Head of caudate nucleus (tissue), 42 donors: ENCODE measurements around the gene TLR9.
"Not testable (repeated sequence)": the region's sequence is repeated elsewhere in the genome, so short reads cannot be mapped to it uniquely, and the experiment has no call there.

Source experiments
- DNase-seq, 42 donors: peaks; one replicate each; pipeline versions ENCODE4 v3.0.0 to v3.0.0-alpha.2; 2020 to 2021; ENCODE audit warnings: mixed read lengths in 7 of 42
- intact Hi-C: fragments of 100-400 bp; cut with DNase I; formaldehyde crosslinking; loops from one replicate; pipeline ENCODE4 v1.15.0; 2022

Gene TLR9

DNA sequence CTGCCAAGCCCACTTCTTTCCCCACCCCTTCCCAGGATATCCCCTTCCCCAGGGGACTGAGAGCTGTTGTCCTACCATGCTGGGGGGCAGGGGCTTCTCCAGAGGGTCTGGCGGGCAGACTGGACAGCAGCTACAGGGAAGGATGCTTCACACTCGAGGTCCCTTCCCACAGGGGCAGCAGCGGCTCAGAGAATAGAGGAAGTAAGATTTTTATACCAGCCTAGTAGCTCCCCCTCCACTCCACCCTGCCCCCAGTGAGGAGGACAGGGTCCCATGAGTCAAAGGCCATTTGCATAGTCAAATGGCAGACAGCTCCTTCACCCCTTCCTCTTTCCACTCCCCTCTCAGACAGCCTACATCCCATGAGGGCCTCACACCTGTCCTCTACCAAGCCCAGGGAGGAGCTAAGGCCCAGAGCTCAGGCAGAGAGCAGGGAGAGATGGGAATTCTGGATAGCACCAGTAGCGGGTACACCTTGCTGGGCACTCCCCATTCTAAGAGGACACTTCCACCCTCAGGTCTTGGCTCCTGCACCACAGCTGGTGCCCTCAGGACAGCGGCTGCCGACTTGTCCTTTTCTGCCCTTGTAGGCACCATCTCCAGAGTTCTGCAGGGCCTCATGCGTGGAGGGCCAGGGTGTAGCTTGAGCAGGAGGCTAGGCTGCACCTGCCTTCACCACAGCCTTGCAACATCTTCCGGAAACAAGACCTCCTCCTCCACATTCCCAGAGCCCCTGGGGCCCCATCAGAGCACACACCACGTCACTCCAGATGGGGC lies at the start of gene TLR9:
TSS of gene TLR9 (minus strand) at position 194 of the 777 bp plus-strand sequence. CDS start at position 78, 116 bp downstream.
- DNase-seq = no peak
- intact Hi-C loops = no loop called here

- intact Hi-C loops = loop anchor here (5.0 kb wide), 1 partner anchor 37 kb away; the partner anchor contains the start of gene TWF2
- peak in 3 of 42 donors; percentile 12 to 24 (median 18) for DNase-seq
Measured at GRCh38 chr3:52274781-52275180, 49.3 kb upstream of the TLR9 start.

- DNase-seq = no peak
- intact Hi-C loops = no loop called here
Measured at GRCh38 chr3:52272831-52273230, 47.4 kb upstream of the TLR9 start.

DNA sequence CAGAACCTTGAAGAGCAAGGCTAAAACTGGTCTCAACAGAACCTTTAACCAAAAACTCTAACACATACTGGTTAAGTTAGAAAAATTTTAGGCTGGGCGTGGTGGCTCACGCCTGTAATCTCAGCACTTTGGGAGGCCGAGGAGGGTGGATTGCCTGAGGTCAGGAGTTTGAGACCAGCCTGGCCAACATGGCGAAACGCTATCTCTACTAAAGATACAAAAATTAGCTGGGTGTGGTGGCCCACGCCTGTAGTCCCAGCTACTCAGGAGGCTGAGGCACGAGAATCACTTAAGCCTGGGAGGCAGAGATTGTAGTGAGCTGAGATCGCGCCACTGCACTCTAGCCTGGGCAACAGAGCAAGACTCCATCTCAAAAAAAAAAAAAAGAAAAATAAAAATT lies 46.7 kb upstream of the TLR9 start:
- DNase-seq, intact Hi-C loops: not testable (repeated sequence)

DNA sequence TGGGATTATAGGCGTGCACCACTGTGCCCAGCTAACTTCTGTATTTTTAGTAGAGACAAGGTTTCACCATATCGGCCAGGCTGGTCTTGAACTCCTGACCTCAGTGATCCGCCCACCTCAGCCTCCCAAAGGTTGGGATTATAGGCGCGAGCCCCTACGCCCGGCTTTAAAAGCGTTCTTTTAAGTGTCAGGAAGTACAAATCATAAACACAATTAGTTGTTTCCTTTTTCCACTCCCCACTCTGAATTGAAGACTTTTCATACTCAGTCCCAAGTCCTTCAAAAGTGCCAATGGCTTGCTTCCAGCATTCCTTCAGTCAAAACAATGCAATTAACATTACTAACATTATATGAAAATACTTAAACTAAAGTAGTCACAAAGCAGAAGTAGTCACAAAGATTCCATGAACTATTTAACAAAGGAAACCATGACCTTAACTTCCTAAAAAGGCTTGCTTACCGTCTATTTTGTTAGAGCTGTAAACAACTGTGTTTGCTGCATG lies 44.9 kb upstream of the TLR9 start:
- intact Hi-C loops = no loop called here
- DNase-seq = peak in 3 of 42 donors; percentile 12 to 18 (median 18)

GRCh38 chr3:52269776-52270175 lies 44.3 kb upstream of the TLR9 start:
- intact Hi-C loops = no loop called here
- DNase-seq = no peak

DNA sequence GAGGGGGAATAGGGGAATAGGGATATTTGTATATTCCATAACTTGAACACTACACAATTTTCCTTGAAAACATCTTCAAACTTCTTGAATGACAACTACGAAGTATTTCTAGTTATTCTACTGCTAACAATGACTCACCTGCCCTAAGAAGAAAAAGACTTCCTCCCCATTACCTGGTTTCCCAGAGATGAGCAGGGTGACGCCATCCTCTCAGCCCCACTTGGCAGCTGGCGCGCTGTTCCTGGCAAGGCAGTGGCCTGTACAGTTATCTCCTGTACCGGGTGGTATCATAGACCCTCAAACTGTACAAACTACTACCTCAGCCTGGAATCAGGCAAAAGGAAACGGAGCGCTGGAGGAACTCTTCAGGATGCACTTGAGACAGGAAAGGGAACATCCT lies 42.6 kb upstream of the TLR9 start:
- intact Hi-C loops = no loop called here
- DNase-seq = peak in 19 of 42 donors; percentile 20 to 79 (median 60)

DNA sequence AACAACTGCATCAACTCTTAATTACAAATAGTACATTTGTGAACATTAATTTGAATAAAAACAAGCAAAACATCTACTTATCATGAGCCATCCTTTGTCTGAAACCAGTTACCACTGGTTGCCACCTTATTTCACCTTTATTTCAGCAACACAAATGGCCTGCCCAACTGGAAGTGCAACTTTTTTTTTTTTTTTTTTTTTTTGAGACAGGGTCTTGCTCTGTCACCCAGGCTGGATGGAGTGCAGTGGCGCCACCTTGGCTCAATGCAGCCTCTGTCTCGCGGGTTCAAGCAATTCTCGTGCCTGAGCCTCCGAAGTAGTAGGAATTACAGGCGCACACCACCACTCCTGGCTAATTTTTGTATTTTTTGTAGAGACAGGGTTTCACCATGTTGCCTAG lies 39.9 kb upstream of the TLR9 start:
- DNase-seq = peak in 1 of 42 donors; percentile 12
- intact Hi-C loops = no loop called here

- intact Hi-C loops = no loop called here
- DNase-seq = no peak
Measured at GRCh38 chr3:52262447-52262846, 37.0 kb upstream of the TLR9 start.

- intact Hi-C loops = no loop called here
- DNase-seq = no peak
Measured at GRCh38 chr3:52259448-52259847, 34.0 kb upstream of the TLR9 start.

DNA sequence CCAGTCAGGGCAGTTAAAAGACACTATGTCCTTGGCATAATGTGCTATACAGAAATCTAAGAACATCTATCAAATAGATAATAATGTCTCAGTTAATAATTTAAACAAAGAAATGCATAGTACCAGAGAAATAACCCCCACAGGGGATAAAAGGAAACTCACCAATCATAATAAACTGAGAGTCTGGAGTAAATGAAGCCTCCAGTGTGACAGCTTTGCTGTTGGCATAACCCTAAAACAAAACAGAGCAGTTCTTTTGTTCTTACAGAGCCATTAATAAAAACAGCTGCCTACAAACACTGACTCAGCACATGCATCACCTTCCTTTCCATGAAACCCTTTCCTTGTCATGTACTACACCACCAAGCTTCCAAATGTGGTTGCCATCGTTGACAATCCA lies 33.6 kb upstream of the TLR9 start:
- intact Hi-C loops = no loop called here

DNA sequence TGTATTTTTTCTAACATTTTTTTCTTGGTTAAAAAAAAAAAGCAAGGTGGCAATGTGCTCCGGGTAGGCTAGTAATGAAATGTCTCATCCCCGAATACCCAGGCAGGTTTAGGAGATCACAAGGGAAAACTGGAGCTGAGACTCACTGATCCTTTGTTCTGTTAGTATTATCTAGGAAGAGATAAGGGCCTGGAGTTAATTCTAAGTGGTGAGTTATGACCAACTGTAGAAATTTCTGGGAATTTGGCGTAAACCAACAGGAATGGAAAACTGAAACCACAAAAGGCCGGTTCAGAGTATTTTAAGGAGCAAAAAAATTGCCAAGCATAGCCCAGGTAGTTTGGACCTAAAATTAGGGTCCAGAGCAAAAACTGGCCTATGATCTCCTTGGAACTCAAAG lies 32.5 kb upstream of the TLR9 start:
- DNase-seq = no peak
- intact Hi-C loops = no loop called here

More for the DNA sequence above, 33.6 kb upstream of the TLR9 start:
- peak in 1 of 42 donors; percentile 15 for DNase-seq

GRCh38 chr3:52256622-52257021 lies 31.2 kb upstream of the TLR9 start:
- intact Hi-C loops = no loop called here
- DNase-seq = no peak

DNA sequence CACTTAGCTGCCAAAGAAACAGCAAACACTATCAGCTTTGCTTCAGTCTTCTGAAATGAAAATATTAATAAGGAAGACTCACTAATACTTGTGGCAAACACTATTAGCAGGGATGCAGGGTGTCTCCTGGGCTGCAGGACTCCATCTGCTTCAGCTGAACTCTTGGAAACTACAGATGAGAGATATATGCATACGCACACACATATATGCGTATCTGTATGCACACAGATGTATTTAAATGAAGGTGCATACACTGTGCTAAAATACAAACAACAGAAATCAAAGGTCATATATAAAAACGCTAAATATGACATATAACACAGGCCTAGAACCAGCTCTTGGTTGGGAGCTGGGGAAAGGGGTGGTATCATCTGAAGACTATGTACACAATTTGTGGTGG lies 30.7 kb upstream of the TLR9 start:
- DNase-seq = no peak
- intact Hi-C loops = no loop called here

GRCh38 chr3:52254608-52255007 lies 29.2 kb upstream of the TLR9 start:
- intact Hi-C loops = no loop called here
- peak in 2 of 42 donors; percentile 12 to 23 for DNase-seq

DNA sequence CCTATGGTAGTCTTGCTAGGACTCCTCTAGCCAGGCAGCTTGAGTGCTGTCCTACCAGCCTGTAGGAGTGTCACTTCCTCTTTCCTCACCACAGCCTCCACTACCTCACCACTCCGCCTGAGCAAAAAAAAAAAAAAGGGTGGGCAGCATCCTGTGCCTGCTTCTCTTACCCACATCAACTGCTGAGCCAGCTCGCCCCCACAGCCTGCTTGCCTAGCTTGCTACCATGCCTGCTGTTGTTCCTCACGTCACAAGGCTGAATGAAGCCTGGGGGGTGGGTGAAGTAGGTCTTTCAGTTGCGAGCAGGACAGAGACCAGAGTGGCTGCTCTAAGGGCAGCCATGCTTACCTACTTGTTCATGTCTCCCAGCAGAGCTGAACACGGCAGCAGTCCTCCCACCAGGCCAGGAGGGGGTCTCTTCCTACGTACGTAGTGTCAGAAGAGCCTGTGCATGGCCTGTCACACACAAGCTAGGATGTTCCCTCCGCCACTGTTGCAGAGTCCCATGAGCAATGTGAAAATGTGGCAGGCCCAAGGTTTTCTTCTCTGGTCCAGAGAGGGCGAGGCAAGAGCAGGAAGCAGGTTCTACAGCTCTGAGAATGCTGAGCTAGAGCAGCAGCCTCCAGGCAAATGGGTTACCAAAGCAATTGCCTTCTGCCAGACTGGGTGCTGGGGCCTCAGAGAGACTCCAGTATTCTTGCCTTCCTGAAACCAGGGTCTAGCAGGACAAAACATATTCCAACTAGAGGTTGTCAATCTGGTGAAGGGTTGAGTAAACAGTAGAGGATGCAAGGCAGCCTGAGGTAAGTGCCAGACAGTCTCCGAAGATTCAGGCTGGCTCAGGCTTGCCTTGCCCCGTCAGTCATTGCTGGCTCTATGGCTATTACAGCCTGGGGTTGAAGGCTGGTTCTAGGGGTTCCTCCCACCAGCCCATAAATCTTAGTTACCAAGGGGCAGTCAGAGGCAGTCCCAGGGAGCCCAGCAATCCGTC lies 28.2 kb upstream of the TLR9 start:
- DNase-seq = peak in 41 of 42 donors; percentile 52 to 90 (median 76)
- intact Hi-C loops = no loop called here

DNA sequence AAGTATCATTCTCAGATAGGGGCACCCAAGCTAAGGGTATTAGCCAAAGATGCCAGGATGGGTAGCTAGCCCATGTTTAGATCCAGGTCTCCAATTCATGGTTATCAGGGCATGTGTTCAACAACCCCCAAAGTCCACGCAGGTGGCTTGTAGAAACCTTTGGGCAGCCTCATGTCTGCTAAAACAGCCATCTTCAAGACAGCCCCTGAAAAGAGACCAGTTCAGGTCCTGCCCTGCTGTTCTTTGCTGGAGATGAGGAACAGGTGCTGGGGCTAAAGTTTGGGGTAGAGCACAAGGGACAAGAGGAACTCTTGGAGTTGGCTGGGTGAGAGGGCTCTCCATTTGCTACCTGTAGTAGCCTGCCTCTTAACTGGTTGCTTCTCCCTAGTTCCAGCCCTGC lies 24.7 kb upstream of the TLR9 start:
- peak in 2 of 42 donors; percentile 15 to 18 for DNase-seq
- intact Hi-C loops = no loop called here

GRCh38 chr3:52249683-52250082 lies 24.2 kb upstream of the TLR9 start:
- peak in 2 of 42 donors; percentile 15 to 20 for DNase-seq
- intact Hi-C loops = no loop called here

GRCh38 chr3:52248816-52249547 lies 23.5 kb upstream of the TLR9 start:
- intact Hi-C loops = no loop called here
- DNase-seq = peak in 17 of 42 donors; percentile 27 to 70 (median 50)
